ENCODE results near the gene NAA15. TPM values are rescaled to one million over a fixed set of nuclear protein-coding genes. Genes with fewer than 3 reads are reported as not detected.

NAA15 gene
- total and polyA plus RNA-seq, 2 of the 8 experiments (the other 6 are each of a cell fraction or from before 2014, with no cell fraction given) = 9.7 to 124 TPM

GRCh38 chr4:139453371-139454110, 152.2 kb downstream of the NAA15 start (continued):
- TF ChIP-seq FOSL1 (IDR thresholded peaks at IDR 0.05; ENCODE audit: insufficient read depth, low read depth, low read length) (no peak), CHD7 (IDR thresholded peaks at IDR 0.05; ENCODE audit: insufficient replicate concordance, low read length) (no peak), KDM5A (IDR thresholded peaks at IDR 0.05; ENCODE audit: low read length) (no peak), TEAD4 (IDR thresholded peaks at IDR 0.05; ENCODE audit: low read depth, low read length) (no peak), CTBP2 (IDR thresholded peaks at IDR 0.05; ENCODE audit: borderline replicate concordance, insufficient read depth, insufficient read length, low read length) (no peak), SIRT6 (IDR thresholded peaks at IDR 0.05; ENCODE audit: low read length) (no peak)

All from H1 (cell line).